ENCODE results near the gene FAM13A. TPM values are rescaled to one million over a fixed set of nuclear protein-coding genes. Genes with fewer than 3 reads are reported as not detected.

The FAM13A gene
- total RNA-seq, 2 experiments from 2014 or later, result 9.6 to 10.2 TPM

- H3K4me3 Mint-ChIP-seq, result no peak overlapping the region
- no peaks in the 10 kb centered on the region for H3K36me3 Mint-ChIP-seq (ENCODE audit: low read depth)
- Histone ChIP-seq H3K4me3 (ENCODE audit: low read length) (no peak overlapping the region), H3K9me3 (ENCODE audit: control insufficient read depth in 1 of 2, insufficient read depth in 1 of 2, low read length in 2 of 2) (no peaks in the 10 kb centered on the region), H3K36me3 (ENCODE audit: insufficient read depth, low read length) (no peaks in the 10 kb centered on the region), H3K4me1 (ENCODE audit: insufficient read depth, low read length) (no peaks in the 10 kb centered on the region), H3K27me3 (ENCODE audit: control insufficient read depth in 1 of 2, insufficient read depth in 2 of 2, low read length in 2 of 2) (no peaks in the 10 kb centered on the region), H3K27ac (ENCODE audit: low read depth in 1 of 2, low read length in 2 of 2) (no peak overlapping the region)
- ATAC-seq (ENCODE audit: poor library complexity) (no peak), DNase-seq (no peak)
- no peak overlapping the region for H3K27ac Mint-ChIP-seq
- H3K4me1 Mint-ChIP-seq (ENCODE audit: low read depth), result no peaks in the 10 kb centered on the region
- POLR2A ChIA-PET, result no interaction called here
- TF ChIP-seq CTCF (IDR thresholded peaks at IDR 0.05), result no peak
- CTCF ChIA-PET, result no interaction called here
- no peaks in the 10 kb centered on the region for H3K9me3 Mint-ChIP-seq
- H3K27me3 Mint-ChIP-seq, result no peaks in the 10 kb centered on the region
- intact Hi-C loops (cut with DNase I, micrococcal nuclease), result no loop called here
Observed at GRCh38 chr4:89001647-89002445, 55.1 kb downstream of the FAM13A start.

- CTCF ChIA-PET, result no interaction called here
- POLR2A ChIA-PET, result no interaction called here
- H3K4me1 ChIP-seq (ENCODE audit: insufficient read depth, low read length), result no peaks in the 10 kb centered on the region
- no peaks in the 10 kb centered on the region for H3K27me3 ChIP-seq (ENCODE audit: control insufficient read depth in 1 of 2, insufficient read depth in 2 of 2, low read length in 2 of 2)
- H3K27ac ChIP-seq (ENCODE audit: low read depth in 1 of 2, low read length in 2 of 2), result no peak overlapping the region
- no peaks in the 10 kb centered on the region for H3K9me3 Mint-ChIP-seq
- TF ChIP-seq CTCF (IDR thresholded peaks at IDR 0.05), result no peak
- H3K36me3 ChIP-seq (ENCODE audit: insufficient read depth, low read length), result no peaks in the 10 kb centered on the region
- intact Hi-C loops (cut with DNase I, micrococcal nuclease), result no loop called here
- no peaks in the 10 kb centered on the region for H3K4me1 Mint-ChIP-seq (ENCODE audit: low read depth)
- DNase-seq (peak in 1 of 14 experiments; percentile 21), ATAC-seq (ENCODE audit: poor library complexity) (no peak)
- H3K9me3 ChIP-seq (ENCODE audit: control insufficient read depth in 1 of 2, insufficient read depth in 1 of 2, low read length in 2 of 2), result no peaks in the 10 kb centered on the region
- H3K27ac Mint-ChIP-seq, result no peak overlapping the region
- H3K36me3 Mint-ChIP-seq (ENCODE audit: low read depth), result no peaks in the 10 kb centered on the region
- no peaks in the 10 kb centered on the region for H3K27me3 Mint-ChIP-seq
- H3K4me3 Mint-ChIP-seq, result no peak overlapping the region
- H3K4me3 ChIP-seq (ENCODE audit: low read length), result no peak overlapping the region
Observed at GRCh38 chr4:89000844-89001360, 56.1 kb downstream of the FAM13A start.

- H3K27me3 ChIP-seq (ENCODE audit: control insufficient read depth in 1 of 2, insufficient read depth in 2 of 2, low read length in 2 of 2), result no peaks in the 10 kb centered on the region
- H3K4me3 Mint-ChIP-seq, result no peak overlapping the region
- ChIA-PET CTCF (no interaction called here), POLR2A (no interaction called here)
- DNase-seq, result no peak
- H3K9me3 ChIP-seq (ENCODE audit: control insufficient read depth in 1 of 2, insufficient read depth in 1 of 2, low read length in 2 of 2), result no peaks in the 10 kb centered on the region
- no peak overlapping the region for H3K27ac ChIP-seq (ENCODE audit: low read depth in 1 of 2, low read length in 2 of 2)
- H3K36me3 Mint-ChIP-seq (ENCODE audit: low read depth), result no peaks in the 10 kb centered on the region
- intact Hi-C loops (cut with DNase I, micrococcal nuclease), result no loop called here
- H3K27ac Mint-ChIP-seq, result no peak overlapping the region
- H3K27me3 Mint-ChIP-seq, result no peaks in the 10 kb centered on the region
- no peaks in the 10 kb centered on the region for H3K4me1 ChIP-seq (ENCODE audit: insufficient read depth, low read length)
- H3K9me3 Mint-ChIP-seq, result no peaks in the 10 kb centered on the region
- no peak for ATAC-seq (ENCODE audit: poor library complexity)
- no peak overlapping the region for H3K4me3 ChIP-seq (ENCODE audit: low read length)
- no peaks in the 10 kb centered on the region for H3K4me1 Mint-ChIP-seq (ENCODE audit: low read depth)
- H3K36me3 ChIP-seq (ENCODE audit: insufficient read depth, low read length), result no peaks in the 10 kb centered on the region
- no peak for TF ChIP-seq CTCF (IDR thresholded peaks at IDR 0.05)
Observed at GRCh38 chr4:89000382-89000781, 56.6 kb downstream of the FAM13A start.
